Activated CD8-positive, alpha-beta memory T cell treated with anti-CD3 and anti-CD28 coated beads, Interleukin-2, amount 50 U/mL, for 24 hours (primary cell): ENCODE data around the gene LRIG2.
"Not testable (repeated sequence)": the region's sequence is repeated elsewhere in the genome, so short reads cannot be mapped to it uniquely, and the experiment has no call there.

Experiments used
- DNase-seq: peaks from one replicate; pipeline ENCODE4 v3.0.0-alpha.2; 2020; ENCODE audit errors: extremely low read depth

The LRIG2 gene

GRCh38 chr1:113126207-113126606, 53.2 kb downstream of the LRIG2 start:
- DNase-seq = no peak

GRCh38 chr1:113128116-113128515, 55.1 kb downstream of the LRIG2 start:
- no peak for DNase-seq

- no peak for DNase-seq
Observed at GRCh38 chr1:113129529-113130185, 56.7 kb downstream of the LRIG2 start.

- DNase-seq = no peak
Observed at GRCh38 chr1:113133038-113133437, 60.0 kb downstream of the LRIG2 start.

GRCh38 chr1:113133759-113134158, 60.8 kb downstream of the LRIG2 start:
- no peak for DNase-seq

GRCh38 chr1:113135460-113135859, 62.5 kb downstream of the LRIG2 start:
- no peak for DNase-seq

- DNase-seq = no peak
Observed at GRCh38 chr1:113136476-113136875, 63.5 kb downstream of the LRIG2 start.

- no peak for DNase-seq
Observed at GRCh38 chr1:113137563-113137962, 64.6 kb downstream of the LRIG2 start.

GRCh38 chr1:113138778-113139177, 65.8 kb downstream of the LRIG2 start:
- DNase-seq = no peak

GRCh38 chr1:113140176-113140575, 67.2 kb downstream of the LRIG2 start:
- no peak for DNase-seq

- DNase-seq = peak; percentile 9
Observed at GRCh38 chr1:113140588-113141446, 67.8 kb downstream of the LRIG2 start.

- no peak for DNase-seq
Observed at GRCh38 chr1:113141650-113142473, 68.9 kb downstream of the LRIG2 start.

GRCh38 chr1:113142791-113143190, 69.8 kb downstream of the LRIG2 start:
- no peak for DNase-seq

GRCh38 chr1:113146242-113147072, 73.5 kb downstream of the LRIG2 start:
- DNase-seq = no peak

- DNase-seq = no peak
Observed at GRCh38 chr1:113147073-113147625, 74.2 kb downstream of the LRIG2 start.

- no peak for DNase-seq
Observed at GRCh38 chr1:113147826-113148225, 74.8 kb downstream of the LRIG2 start.

- not testable (repeated sequence) for DNase-seq
Observed at GRCh38 chr1:113150494-113150893, 77.5 kb downstream of the LRIG2 start.

- DNase-seq = no peak
Observed at GRCh38 chr1:113153116-113153803, 80.3 kb downstream of the LRIG2 start.

GRCh38 chr1:113156368-113156767, 83.4 kb downstream of the LRIG2 start:
- DNase-seq = no peak

- not testable (repeated sequence) for DNase-seq
Observed at GRCh38 chr1:113158743-113159142, 85.7 kb downstream of the LRIG2 start.
